Keratinocyte (primary cell): ENCODE data around the gene PNRC1. TPM values are rescaled to one million over a fixed set of nuclear protein-coding genes. Genes with fewer than 3 reads are reported as not detected.

Experiments used
- DNase-seq: peaks from one replicate; pipeline ENCODE4 v3.0.0-alpha.2; 2011; ENCODE audit warnings: low read depth, missing footprints, low spot score
- FAIRE-seq: peaks from 2 replicates; lab custom pipeline; 2011; peaks lifted over from hg19 to GRCh38; lab: Jason Lieb, UNC
- H2AFZ ChIP-seq: 2 replicates; pipeline ENCODE4 v1.6.0; 2012; ENCODE audit warnings: low read length, control low read depth, inconsistent platforms; ENCODE audit not compliant: control insufficient read depth
- H3K27ac ChIP-seq: 2 replicates; pipeline ENCODE4 v1.5.1; 2011; ENCODE audit warnings: low read length; ENCODE audit not compliant: control insufficient read depth, insufficient read depth
- H3K27me3 ChIP-seq: 3 replicates; pipeline ENCODE4 v1.6.0; 2011; ENCODE audit warnings: low read length; ENCODE audit not compliant: control insufficient read depth, insufficient read depth; ENCODE audit errors: extremely low read depth
- H3K36me3 ChIP-seq, 2 experiments: 2 replicates in 1 of 2; 3 replicates in 1 of 2; pipeline ENCODE4 v1.5.1; 2011; ENCODE audit warnings: low read length in 2 of 2, mild to moderate bottlenecking in 1 of 2; ENCODE audit not compliant: control insufficient read depth in 2 of 2, insufficient read depth in 2 of 2; ENCODE audit errors: extremely low read depth in 1 of 2
- H3K4me1 ChIP-seq: 3 replicates; pipeline ENCODE4 v1.5.1; 2011; ENCODE audit warnings: low read length; ENCODE audit not compliant: control insufficient read depth, insufficient read depth; ENCODE audit errors: extremely low read depth
- H3K4me2 ChIP-seq: 3 replicates; pipeline ENCODE4 v1.6.0; 2011; ENCODE audit warnings: low read depth, low read length; ENCODE audit not compliant: control insufficient read depth, insufficient read depth; ENCODE audit errors: extremely low read depth
- H3K4me3 ChIP-seq, 3 experiments: fragments of 200-600 bp in 1 of 3; sonication (generic) in 1 of 3; 2 replicates in 2 of 3; 3 replicates in 1 of 3; pipeline ENCODE4 v1.5.1; 2011 to 2016; ENCODE audit warnings: low read length in 3 of 3, mild to moderate bottlenecking in 3 of 3, control low read depth in 2 of 3, inconsistent platforms in 1 of 3, low read depth in 1 of 3, mixed read lengths in 1 of 3, mixed run types in 1 of 3, moderate library complexity in 1 of 3; ENCODE audit not compliant: control insufficient read depth in 2 of 3, insufficient read depth in 2 of 3; ENCODE audit errors: extremely low read depth in 1 of 3
- H3K79me2 ChIP-seq: 2 replicates; pipeline ENCODE4 v1.6.0; 2012; ENCODE audit warnings: low read length; ENCODE audit not compliant: control insufficient read depth, insufficient read depth
- H3K9ac ChIP-seq: 3 replicates; pipeline ENCODE4 v1.6.0; 2011; ENCODE audit warnings: low read length; ENCODE audit not compliant: control insufficient read depth, insufficient read depth; ENCODE audit errors: extremely low read depth
- H3K9me1 ChIP-seq: 3 replicates; pipeline ENCODE4 v1.6.0; 2011; ENCODE audit warnings: low read length; ENCODE audit not compliant: control insufficient read depth, insufficient read depth; ENCODE audit errors: extremely low read depth
- H3K9me3 ChIP-seq: 2 replicates; pipeline ENCODE4 v1.5.1; 2012; ENCODE audit warnings: low read depth, low read length; ENCODE audit not compliant: control insufficient read depth
- H4K20me1 ChIP-seq: 3 replicates; pipeline ENCODE4 v1.6.0; 2011; ENCODE audit warnings: low read length; ENCODE audit not compliant: control insufficient read depth, insufficient read depth; ENCODE audit errors: extremely low read depth
- EZH2 ChIP-seq: IDR thresholded peaks from one replicate; pipeline ENCODE4 v1.6.1; 2012; ENCODE audit warnings: inconsistent platforms, mild to moderate bottlenecking, low read length, moderate library complexity
- dilution Hi-C: fragments of 300-500 bp; cut with MboI; formaldehyde crosslinking; loops from one replicate; pipeline ENCODE4 v1.7.0; 2020; ENCODE audit warnings: low sequenced_read_pairs; ENCODE audit not compliant: extremely low pct_ligation_motif_present
- polyA plus RNA-seq, 5 experiments: library from polyadenylated mRNA; depleted of rRNA in 3 of 5; stranded (reverse) in 3 of 5; stranded (forward) in 1 of 5; unstranded in 1 of 5; fragments of >200 nt; gene quantifications; 1 replicate in 1 of 5; 2 replicates in 3 of 5; 3 replicates in 1 of 5; pipeline versions ENCODE4 v1.2.1 to v1.2.3, GENCODE V29; 2011 to 2012; ENCODE audit warnings: missing spikeins in 2 of 5, low read depth in 1 of 5, low replicate concordance in 1 of 5
- TF ChIP-seq, protein P1 (sequence below), 3 experiments: IDR thresholded peaks in 1 of 3; conservative IDR thresholded peaks in 1 of 3; optimal IDR thresholded peaks in 1 of 3; 2 replicates in 2 of 3; 3 replicates in 1 of 3; pipeline versions ENCODE3 to v1.5.1; 2011; ENCODE audit warnings: low read length in 3 of 3, mild to moderate bottlenecking in 3 of 3, moderate library complexity in 2 of 3, control low read depth in 1 of 3, inconsistent platforms in 1 of 3; ENCODE audit not compliant: insufficient read depth in 2 of 3; ENCODE audit errors: extremely low read depth in 1 of 3

PNRC1 gene
- polyA plus RNA-seq, 1 donor (not counting 4 experiments of a cell fraction or from before 2014, with no cell fraction given): 34.6 TPM

- Histone ChIP-seq H3K4me2 (no peak overlapping the region), H3K27ac (no peak overlapping the region)
- dilution Hi-C loops: no loop called here
Observed at GRCh38 chr6:89085409-89086205, 5.1 kb downstream of the PNRC1 start.

DNA sequence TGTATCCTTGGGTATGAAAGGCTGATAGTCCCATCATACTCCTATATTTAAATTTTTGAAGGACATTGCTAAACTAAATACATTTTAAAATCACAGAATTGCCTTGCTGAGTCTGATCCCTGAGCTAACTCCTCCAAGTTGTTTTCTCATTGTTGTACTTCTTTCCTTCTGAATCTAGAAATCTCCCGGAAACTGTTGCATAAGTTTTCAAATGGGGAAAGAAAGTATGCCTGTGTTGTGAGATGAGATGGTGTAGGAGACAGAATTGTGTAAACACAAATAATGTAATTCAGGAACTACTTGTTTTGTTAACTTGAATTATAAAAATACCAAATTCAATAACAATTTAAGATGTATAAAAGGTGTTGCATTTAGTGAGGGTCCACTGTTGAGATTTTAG lies 7.3 kb downstream of the PNRC1 start:
- Histone ChIP-seq H3K4me2 (no peak overlapping the region), H3K36me3 (peaks cover 0 to 6% of the 10 kb centered on the region in 2 experiments), H4K20me1 (no peaks in the 10 kb centered on the region), H3K27me3 (no peaks in the 10 kb centered on the region), H3K4me3 (no peak overlapping the region), H3K4me1 (peaks cover 12% of the 10 kb centered on the region), H3K79me2 (peaks cover 6% of the 10 kb centered on the region), H3K27ac (no peak overlapping the region), H3K9me3 (no peaks in the 10 kb centered on the region), H3K9ac (no peak overlapping the region), H2AFZ (no peak overlapping the region), H3K9me1 (no peaks in the 10 kb centered on the region)
- FAIRE-seq: no peak
- no peak for DNase-seq
- dilution Hi-C loops: no loop called here
- TF ChIP-seq, protein P1, sequence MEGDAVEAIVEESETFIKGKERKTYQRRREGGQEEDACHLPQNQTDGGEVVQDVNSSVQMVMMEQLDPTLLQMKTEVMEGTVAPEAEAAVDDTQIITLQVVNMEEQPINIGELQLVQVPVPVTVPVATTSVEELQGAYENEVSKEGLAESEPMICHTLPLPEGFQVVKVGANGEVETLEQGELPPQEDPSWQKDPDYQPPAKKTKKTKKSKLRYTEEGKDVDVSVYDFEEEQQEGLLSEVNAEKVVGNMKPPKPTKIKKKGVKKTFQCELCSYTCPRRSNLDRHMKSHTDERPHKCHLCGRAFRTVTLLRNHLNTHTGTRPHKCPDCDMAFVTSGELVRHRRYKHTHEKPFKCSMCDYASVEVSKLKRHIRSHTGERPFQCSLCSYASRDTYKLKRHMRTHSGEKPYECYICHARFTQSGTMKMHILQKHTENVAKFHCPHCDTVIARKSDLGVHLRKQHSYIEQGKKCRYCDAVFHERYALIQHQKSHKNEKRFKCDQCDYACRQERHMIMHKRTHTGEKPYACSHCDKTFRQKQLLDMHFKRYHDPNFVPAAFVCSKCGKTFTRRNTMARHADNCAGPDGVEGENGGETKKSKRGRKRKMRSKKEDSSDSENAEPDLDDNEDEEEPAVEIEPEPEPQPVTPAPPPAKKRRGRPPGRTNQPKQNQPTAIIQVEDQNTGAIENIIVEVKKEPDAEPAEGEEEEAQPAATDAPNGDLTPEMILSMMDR (optimal IDR thresholded peaks at IDR 0.05 in 1 of 3, IDR thresholded peaks at IDR 0.05 in 1 of 3, conservative IDR thresholded peaks at IDR 0.05 in 1 of 3; ENCODE audit: extremely low read depth in 1 of 3, insufficient read depth in 2 of 3, low read length in 3 of 3): no peak
- TF ChIP-seq EZH2: no peak

More at GRCh38 chr6:89085409-89086205, 5.1 kb downstream of the PNRC1 start:
- H3K4me1 ChIP-seq: peaks cover 13% of the 10 kb centered on the region
- H3K4me3 ChIP-seq: no peak overlapping the region
- H3K9me1 ChIP-seq: no peaks in the 10 kb centered on the region
- H3K79me2 ChIP-seq: peaks cover 21% of the 10 kb centered on the region
- no peak for TF ChIP-seq EZH2
- TF ChIP-seq, protein P1 (optimal IDR thresholded peaks at IDR 0.05 in 1 of 3, IDR thresholded peaks at IDR 0.05 in 1 of 3, conservative IDR thresholded peaks at IDR 0.05 in 1 of 3; ENCODE audit: extremely low read depth in 1 of 3, insufficient read depth in 2 of 3, low read length in 3 of 3): no peak
- no peaks in the 10 kb centered on the region for H4K20me1 ChIP-seq
- DNase-seq: no peak
- FAIRE-seq: no peak
- peaks cover 0 to 6% of the 10 kb centered on the region in 2 experiments for H3K36me3 ChIP-seq
- no peaks in the 10 kb centered on the region for H3K27me3 ChIP-seq
- no peak overlapping the region for H3K9ac ChIP-seq
- H2AFZ ChIP-seq: no peak overlapping the region
- H3K9me3 ChIP-seq: no peaks in the 10 kb centered on the region
